Stomach (tissue), 9 donors: ENCODE data around the gene PDIA6. TPM values are rescaled to one million over a fixed set of nuclear protein-coding genes. Genes with fewer than 3 reads are reported as not detected.
A peak's percentile ranks its signal among the peaks of the same experiment; 100 is the strongest.

Experiments used
- DNase-seq, 2 donors: peaks; one replicate each; pipeline versions ENCODE4 v3.0.0 to v3.0.0-alpha.2; 2013 to 2019
- H3K27ac ChIP-seq, 5 donors: fragments of 200-600 bp in 4 of 5; sonication (generic) in 4 of 5; one replicate each; pipeline ENCODE4 v1.5.1; 2013 to 2019; ENCODE audit warnings: mild to moderate bottlenecking in 1 of 5, moderate library complexity in 1 of 5
- H3K27me3 ChIP-seq, 3 donors: fragments of 200-600 bp; sonication (generic); one replicate each; pipeline ENCODE4 v1.5.1; 2017 to 2019; ENCODE audit warnings: mixed run types in 1 of 3
- H3K36me3 ChIP-seq, 4 donors: fragments of 200-600 bp; sonication (generic); 1 replicate in 3 of 4; 2 replicates in 1 of 4; pipeline ENCODE4 v1.5.1; 2016 to 2019
- H3K4me1 ChIP-seq, 4 donors: fragments of 200-600 bp; sonication (generic); one replicate each; pipeline ENCODE4 v1.5.1; 2016 to 2019
- H3K4me3 ChIP-seq, 4 donors: fragments of 200-600 bp; sonication (generic) in 3 of 4; one replicate each; pipeline ENCODE4 v1.5.1; 2016 to 2019; ENCODE audit warnings: mild to moderate bottlenecking in 1 of 4
- H3K9me3 ChIP-seq, 4 donors: fragments of 200-600 bp; sonication (generic); one replicate each; pipeline ENCODE4 v1.5.1; 2016 to 2019
- CTCF ChIP-seq, 7 experiments: fragments of 450-650 bp in 4 of 7; fragments of 200-600 bp in 3 of 7; sonication (generic) in 3 of 7; IDR thresholded peaks; one replicate each; pipeline ENCODE4 v1.5.1; 2016 to 2019; ENCODE audit warnings: antibody characterized with exemption in 7 of 7, control low read depth in 2 of 7, mild to moderate bottlenecking in 1 of 7
- EP300 ChIP-seq: sonication (generic); formaldehyde crosslinking; IDR thresholded peaks from one replicate; pipeline ENCODE4 v1.6.1; 2017; ENCODE audit warnings: antibody characterized with exemption
- POLR2A ChIP-seq, 4 donors: fragments of 450-650 bp; IDR thresholded peaks; one replicate each; pipeline ENCODE4 v1.6.1; 2016; ENCODE audit warnings: antibody characterized with exemption in 4 of 4, control low read depth in 2 of 4, mild to moderate bottlenecking in 1 of 4, moderate library complexity in 1 of 4
- POLR2AphosphoS5 ChIP-seq, 3 donors: sonication (generic); formaldehyde crosslinking; IDR thresholded peaks; one replicate each; pipeline ENCODE4 v1.6.1; 2016; ENCODE audit warnings: antibody characterized with exemption in 3 of 3
- WGBS, 5 donors: extraction: QIAGEN DNeasy Blood & Tissue Kit in 3 of 5; methylation state at CpG; one replicate each; pipeline versions ENCODE4 v1.1.5 to v1.1.7; 2013 to 2018; 5-methylcytosine and 5-hydroxymethylcytosine counted together
- intact Hi-C: fragments of 100-400 bp; cut with DNase I; formaldehyde crosslinking; loops from one replicate; pipeline ENCODE4 v1.15.1; 2023; ENCODE audit warnings: low total_unique reads
- polyA plus RNA-seq, 3 donors: library from polyadenylated mRNA; stranded (reverse); fragments of 200-250 nt; gene quantifications; one replicate each; pipeline ENCODE4 v1.2.3, GENCODE V29; 2013
- total RNA-seq, 5 donors: library from RNA; depleted of rRNA; stranded (reverse); fragments of >200 nt; gene quantifications; one replicate each; pipeline versions ENCODE4 v1.1.0 to v1.2.3, GENCODE V29; 2014 to 2016
- donor health status: healthy with polysubstance abuse.
- donor health status: Bipolar disorder and iron deficiency.
- donor health status: healthy.

The PDIA6 gene
- total and polyA plus RNA-seq, 8 donors, result 37.3 to 272 (median 85.4) TPM

- peak overlapping the region in 4 of 5 donors; percentile 27 to 66 (median 51) for H3K27ac ChIP-seq
- H3K4me1 ChIP-seq, result peaks cover 4 to 19% (median 14%) of the 10 kb centered on the region in 4 donors
- 32 to 45% (median 35%) methylated on average over 5 to 6 of the region's 6 CpGs for WGBS, 5 donors
- H3K27me3 ChIP-seq, result no peaks in the 10 kb centered on the region
- TF ChIP-seq POLR2A (IDR thresholded peaks at IDR 0.05) (no peak), EP300 (no peak), CTCF (IDR thresholded peaks at IDR 0.05) (no peak), POLR2AphosphoS5 (IDR thresholded peaks at IDR 0.05) (peak in 1 of 3 donors; percentile 36)
- intact Hi-C loops, result no loop called here
- H3K4me3 ChIP-seq, result no peak overlapping the region
- H3K36me3 ChIP-seq, result peaks cover 0 to 27% (median 21%) of the 10 kb centered on the region in 4 donors
- peak; percentile 67 to 76 for DNase-seq
- H3K9me3 ChIP-seq, result no peaks in the 10 kb centered on the region
These were observed 38.2 kb downstream of the PDIA6 start for GRCh38 chr2:10774394-10774793.

- Histone ChIP-seq H3K4me3 (no peak overlapping the region), H3K36me3 (peaks cover 0 to 25% (median 18%) of the 10 kb centered on the region in 4 donors), H3K27me3 (no peaks in the 10 kb centered on the region), H3K27ac (peak overlapping the region in 4 of 5 donors; percentile 27 to 66 (median 51)), H3K4me1 (peaks cover 4 to 19% (median 14%) of the 10 kb centered on the region in 4 donors), H3K9me3 (no peaks in the 10 kb centered on the region)
- WGBS, 5 donors, result 52 to 66% (median 61%) methylated on average over 7 to 8 of the region's 8 CpGs
- DNase-seq, result no peak
- intact Hi-C loops, result no loop called here
- TF ChIP-seq CTCF (IDR thresholded peaks at IDR 0.05) (no peak), POLR2AphosphoS5 (IDR thresholded peaks at IDR 0.05) (no peak), EP300 (no peak), POLR2A (IDR thresholded peaks at IDR 0.05) (no peak)
These were observed 38.7 kb downstream of the PDIA6 start for GRCh38 chr2:10773821-10774341.

GRCh38 chr2:10772868-10773215, 39.7 kb downstream of the PDIA6 start:
- Histone ChIP-seq H3K27ac (no peak overlapping the region), H3K4me3 (no peak overlapping the region), H3K27me3 (no peaks in the 10 kb centered on the region), H3K4me1 (peaks cover 4 to 19% (median 12%) of the 10 kb centered on the region in 4 donors), H3K36me3 (peaks cover 0 to 15% (median 8%) of the 10 kb centered on the region in 4 donors), H3K9me3 (no peaks in the 10 kb centered on the region)
- peak in 1 of 2 donors; percentile 22 for DNase-seq
- intact Hi-C loops, result no loop called here
- 78 to 90% (median 85%) methylated on average over 11 to 13 of the region's 13 CpGs for WGBS, 5 donors
- no peak for TF ChIP-seq POLR2AphosphoS5 (IDR thresholded peaks at IDR 0.05)
- no peak for TF ChIP-seq EP300
- TF ChIP-seq POLR2A (IDR thresholded peaks at IDR 0.05), result no peak
- no peak for TF ChIP-seq CTCF (IDR thresholded peaks at IDR 0.05)

- Histone ChIP-seq H3K27me3 (no peaks in the 10 kb centered on the region), H3K36me3 (peaks cover 0 to 10% (median 4%) of the 10 kb centered on the region in 4 donors), H3K9me3 (no peaks in the 10 kb centered on the region), H3K4me3 (no peak overlapping the region), H3K27ac (no peak overlapping the region), H3K4me1 (peaks cover 3 to 19% (median 10%) of the 10 kb centered on the region in 4 donors)
- TF ChIP-seq POLR2A (IDR thresholded peaks at IDR 0.05) (no peak), EP300 (no peak), POLR2AphosphoS5 (IDR thresholded peaks at IDR 0.05) (no peak), CTCF (IDR thresholded peaks at IDR 0.05) (no peak)
- DNase-seq, result peak in 1 of 2 donors; percentile 22
- WGBS, 5 donors, result 89 to 93% (median 92%) methylated on average over 12 of the region's 12 CpGs
- intact Hi-C loops, result no loop called here
These were observed 40.3 kb downstream of the PDIA6 start for GRCh38 chr2:10772201-10772867.
